ENCODE results near the gene IGSF9. TPM values are rescaled to one million over a fixed set of nuclear protein-coding genes. Genes with fewer than 3 reads are reported as not detected.

IGSF9 gene
- total RNA-seq, 1 experiment from 2014 or later: 15.6 TPM

- POLR2A ChIA-PET (ENCODE audit: unreplicated experiment): no interaction called here
- H2AFZ ChIP-seq (ENCODE audit: low read length): no peak overlapping the region
- no peaks in the 10 kb centered on the region for H4K20me1 ChIP-seq (ENCODE audit: low read length)
- H3K4me1 ChIP-seq (ENCODE audit: insufficient read depth, low read length): peaks cover 35% of the 10 kb centered on the region
- H3K27ac ChIP-seq (ENCODE audit: low read length): no peak overlapping the region
- no peaks in the 10 kb centered on the region for H3F3A ChIP-seq (ENCODE audit: low read length, unreplicated experiment)
- H3K9ac ChIP-seq (ENCODE audit: low read length): no peak overlapping the region
- intact Hi-C loops (cut with micrococcal nuclease): no loop called here
- no peaks in the 10 kb centered on the region for H3K36me3 ChIP-seq (ENCODE audit: low read depth, low read length)
- CTCF ChIA-PET: interaction anchor here (0.6 to 0.8 kb wide), 2 partner anchors 14 to 15 kb away, joined by 5 to 7 read pairs; no protein-coding TSS in a partner anchor
- H3K4me2 ChIP-seq (ENCODE audit: low read length): no peak overlapping the region
- no peak for ATAC-seq
- no peaks in the 10 kb centered on the region for H3K9me3 ChIP-seq (ENCODE audit: low read length)
- H3K4me3 ChIP-seq (ENCODE audit: low read length): no peak overlapping the region
- H3K79me2 ChIP-seq (ENCODE audit: low read length): no peaks in the 10 kb centered on the region
- TF ChIP-seq EZH2phosphoT487 (IDR thresholded peaks at IDR 0.05; ENCODE audit: borderline replicate concordance, low read length) (no peak), EZH2 (IDR thresholded peaks at IDR 0.05; ENCODE audit: low read length, unreplicated experiment) (no peak)
- DNase-seq: no peak
- no TSS peak for BruUV-seq (replicated peaks)
- no peaks in the 10 kb centered on the region for H3K27me3 ChIP-seq (ENCODE audit: low read length)
- 0 out of 2 replicates have a peak, but pooled peaks cover 4% of the 10 kb centered on the region for H3K9me2 ChIP-seq (replicated peaks; ENCODE audit: low read length)
These were observed 48.5 kb upstream of the IGSF9 start for GRCh38 chr1:159993911-159994310.

GRCh38 chr1:159992161-159992560 is 46.7 kb upstream of the IGSF9 start:
- intact Hi-C loops (cut with micrococcal nuclease): no loop called here
- Histone ChIP-seq H3K36me3 (ENCODE audit: low read depth, low read length) (no peaks in the 10 kb centered on the region), H3F3A (ENCODE audit: low read length, unreplicated experiment) (no peaks in the 10 kb centered on the region), H3K9me3 (ENCODE audit: low read length) (no peaks in the 10 kb centered on the region), H3K4me3 (ENCODE audit: low read length) (no peak overlapping the region), H3K79me2 (ENCODE audit: low read length) (no peaks in the 10 kb centered on the region), H4K20me1 (ENCODE audit: low read length) (no peaks in the 10 kb centered on the region), H3K4me1 (ENCODE audit: insufficient read depth, low read length) (peaks cover 30% of the 10 kb centered on the region), H3K9ac (ENCODE audit: low read length) (no peak overlapping the region), H3K27me3 (ENCODE audit: low read length) (no peaks in the 10 kb centered on the region), H3K9me2 (replicated peaks; ENCODE audit: low read length) (0 out of 2 replicates have a peak, but pooled peaks cover 4% of the 10 kb centered on the region), H2AFZ (ENCODE audit: low read length) (no peak overlapping the region), H3K27ac (ENCODE audit: low read length) (0 out of 2 replicates have a peak overlapping the region, but pooled peaks have one; percentile 25), H3K4me2 (ENCODE audit: low read length) (peak overlapping the region; percentile 55; the same call in 1 of the 2 replicates)
- DNase-seq: no peak
- no peak for ATAC-seq
- no TSS peak for BruUV-seq (replicated peaks)
- POLR2A ChIA-PET (ENCODE audit: unreplicated experiment): no interaction called here
- CTCF ChIA-PET: interaction anchor here (0.8 kb wide), 1 partner anchor 16 kb away, joined by 5 read pairs; no protein-coding TSS in a partner anchor
- no peak for TF ChIP-seq EZH2phosphoT487 (IDR thresholded peaks at IDR 0.05; ENCODE audit: borderline replicate concordance, low read length)
- no peak for TF ChIP-seq EZH2 (IDR thresholded peaks at IDR 0.05; ENCODE audit: low read length, unreplicated experiment)
- TF ChIP-seq CTCF (conservative IDR thresholded peaks at IDR 0.05; ENCODE audit: low read depth, low read length): no peak

GRCh38 chr1:159991513-159991912 is 46.1 kb upstream of the IGSF9 start:
- no TSS peak for BruUV-seq (replicated peaks)
- POLR2A ChIA-PET (ENCODE audit: unreplicated experiment): interaction anchor here (0.6 kb wide), 1 partner anchor 75 kb away, joined by 4 read pairs; no protein-coding TSS in a partner anchor
- intact Hi-C loops (cut with micrococcal nuclease): no loop called here
- H4K20me1 ChIP-seq (ENCODE audit: low read length): no peaks in the 10 kb centered on the region
- H3K4me1 ChIP-seq (ENCODE audit: insufficient read depth, low read length): peaks cover 26% of the 10 kb centered on the region
- H3K9ac ChIP-seq (ENCODE audit: low read length): no peak overlapping the region
- peak overlapping the region; percentile 64 for H2AFZ ChIP-seq (ENCODE audit: low read length)
- H3K27me3 ChIP-seq (ENCODE audit: low read length): no peaks in the 10 kb centered on the region
- peak; percentile 61 for ATAC-seq
- DNase-seq: peak; percentile 76
- no peaks in the 10 kb centered on the region for H3F3A ChIP-seq (ENCODE audit: low read length, unreplicated experiment)
- 0 out of 2 replicates have a peak, but pooled peaks cover 4% of the 10 kb centered on the region for H3K9me2 ChIP-seq (replicated peaks; ENCODE audit: low read length)
- peak overlapping the region; percentile 25 for H3K27ac ChIP-seq (ENCODE audit: low read length)
- H3K4me2 ChIP-seq (ENCODE audit: low read length): peak overlapping the region; percentile 55
- TF ChIP-seq EZH2 (IDR thresholded peaks at IDR 0.05; ENCODE audit: low read length, unreplicated experiment) (no peak), EZH2phosphoT487 (IDR thresholded peaks at IDR 0.05; ENCODE audit: borderline replicate concordance, low read length) (no peak), CTCF (conservative IDR thresholded peaks at IDR 0.05; ENCODE audit: low read depth, low read length) (no peak)
- no peaks in the 10 kb centered on the region for H3K36me3 ChIP-seq (ENCODE audit: low read depth, low read length)
- CTCF ChIA-PET: interaction anchor here (0.8 kb wide), 1 partner anchor 16 kb away, joined by 5 read pairs; no protein-coding TSS in a partner anchor
- peak overlapping the region; percentile 34 for H3K4me3 ChIP-seq (ENCODE audit: low read length)
- H3K9me3 ChIP-seq (ENCODE audit: low read length): no peaks in the 10 kb centered on the region
- H3K79me2 ChIP-seq (ENCODE audit: low read length): no peaks in the 10 kb centered on the region

All from PC-3 (cell line).